ENCODE measurements around the gene NR6A1. TPM values are rescaled to one million over a fixed set of nuclear protein-coding genes. Genes with fewer than 3 reads are reported as not detected.

The NR6A1 gene
- total RNA-seq, 1 donor from 2014 or later, result 0.56 TPM

- Mint-ChIP-seq H3K27me3 (ENCODE audit: unreplicated experiment) (peaks cover 74% of the 10 kb centered on the region), H3K9me3 (ENCODE audit: unreplicated experiment) (no peaks in the 10 kb centered on the region), H3K36me3 (ENCODE audit: unreplicated experiment) (peaks cover 4% of the 10 kb centered on the region), H3K4me1 (ENCODE audit: unreplicated experiment) (peaks cover 9% of the 10 kb centered on the region), H3K27ac (ENCODE audit: unreplicated experiment) (no peak overlapping the region), H3K4me3 (ENCODE audit: unreplicated experiment) (no peak overlapping the region)
- no peak for TF ChIP-seq CTCF (IDR thresholded peaks at IDR 0.05)
- no peak for DNase-seq (ENCODE audit: extremely low spot score, unreplicated experiment)
Measured at GRCh38 chr9:124758691-124759090, 12.4 kb downstream of the NR6A1 start.

GRCh38 chr9:124758061-124758460 is 13.1 kb downstream of the NR6A1 start:
- TF ChIP-seq CTCF (IDR thresholded peaks at IDR 0.05), result no peak
- no peak for DNase-seq (ENCODE audit: extremely low spot score, unreplicated experiment)
- peaks cover 68% of the 10 kb centered on the region for H3K27me3 Mint-ChIP-seq (ENCODE audit: unreplicated experiment)
- H3K36me3 Mint-ChIP-seq (ENCODE audit: unreplicated experiment), result peaks cover 4% of the 10 kb centered on the region
- no peak overlapping the region for H3K27ac Mint-ChIP-seq (ENCODE audit: unreplicated experiment)
- peaks cover 9% of the 10 kb centered on the region for H3K4me1 Mint-ChIP-seq (ENCODE audit: unreplicated experiment)
- H3K4me3 Mint-ChIP-seq (ENCODE audit: unreplicated experiment), result no peak overlapping the region
- H3K9me3 Mint-ChIP-seq (ENCODE audit: unreplicated experiment), result no peaks in the 10 kb centered on the region

- Mint-ChIP-seq H3K4me3 (ENCODE audit: unreplicated experiment) (no peak overlapping the region), H3K4me1 (ENCODE audit: unreplicated experiment) (peaks cover 9% of the 10 kb centered on the region), H3K27me3 (ENCODE audit: unreplicated experiment) (peaks cover 64% of the 10 kb centered on the region), H3K36me3 (ENCODE audit: unreplicated experiment) (no peaks in the 10 kb centered on the region), H3K27ac (ENCODE audit: unreplicated experiment) (no peak overlapping the region), H3K9me3 (ENCODE audit: unreplicated experiment) (no peaks in the 10 kb centered on the region)
- no peak for TF ChIP-seq CTCF (IDR thresholded peaks at IDR 0.05)
- no peak for DNase-seq (ENCODE audit: extremely low spot score, unreplicated experiment)
Measured at GRCh38 chr9:124757616-124758015, 13.5 kb downstream of the NR6A1 start.

GRCh38 chr9:124756011-124756410 is 15.1 kb downstream of the NR6A1 start:
- Mint-ChIP-seq H3K27me3 (ENCODE audit: unreplicated experiment) (peaks cover 54% of the 10 kb centered on the region), H3K36me3 (ENCODE audit: unreplicated experiment) (no peaks in the 10 kb centered on the region), H3K4me3 (ENCODE audit: unreplicated experiment) (no peak overlapping the region), H3K27ac (ENCODE audit: unreplicated experiment) (no peak overlapping the region), H3K4me1 (ENCODE audit: unreplicated experiment) (peaks cover 9% of the 10 kb centered on the region), H3K9me3 (ENCODE audit: unreplicated experiment) (no peaks in the 10 kb centered on the region)
- no peak for TF ChIP-seq CTCF (IDR thresholded peaks at IDR 0.05)
- DNase-seq (ENCODE audit: extremely low spot score, unreplicated experiment), result no peak

- Mint-ChIP-seq H3K27me3 (ENCODE audit: unreplicated experiment) (peaks cover 53% of the 10 kb centered on the region), H3K9me3 (ENCODE audit: unreplicated experiment) (no peaks in the 10 kb centered on the region), H3K4me1 (ENCODE audit: unreplicated experiment) (peaks cover 10% of the 10 kb centered on the region), H3K27ac (ENCODE audit: unreplicated experiment) (no peak overlapping the region), H3K36me3 (ENCODE audit: unreplicated experiment) (no peaks in the 10 kb centered on the region), H3K4me3 (ENCODE audit: unreplicated experiment) (no peak overlapping the region)
- TF ChIP-seq CTCF (IDR thresholded peaks at IDR 0.05), result no peak
- no peak for DNase-seq (ENCODE audit: extremely low spot score, unreplicated experiment)
Measured at GRCh38 chr9:124755061-124755460, 16.1 kb downstream of the NR6A1 start.
